Mucosa of stomach (tissue), 1 donor: ENCODE results near the gene THOC6.

ENCODE experiments used
- H3K27me3 ChIP-seq: one replicate; pipeline ENCODE4 v1.7.0; 2013; ENCODE audit warnings: mild to moderate bottlenecking, low read length; ENCODE audit not compliant: control insufficient read depth, insufficient read depth
- H3K36me3 ChIP-seq: one replicate; pipeline ENCODE4 v1.7.0; 2013; ENCODE audit warnings: low read length; ENCODE audit not compliant: control insufficient read depth, insufficient read depth
- H3K4me1 ChIP-seq: one replicate; pipeline ENCODE4 v1.7.0; 2013; ENCODE audit warnings: mild to moderate bottlenecking, low read length; ENCODE audit not compliant: control insufficient read depth, insufficient read depth
- H3K4me3 ChIP-seq: one replicate; pipeline ENCODE4 v1.7.0; 2013; ENCODE audit warnings: low read length
- H3K9ac ChIP-seq: one replicate; pipeline ENCODE4 v1.7.0; 2013; ENCODE audit warnings: mild to moderate bottlenecking, low read length, moderate library complexity
- H3K9me3 ChIP-seq: one replicate; pipeline ENCODE4 v1.7.0; 2013; ENCODE audit warnings: mild to moderate bottlenecking, low read length, moderate library complexity; ENCODE audit not compliant: control insufficient read depth
- donor health status: Pancreatic carcinoma.

Gene THOC6

GRCh38 chr16:3023669-3024478, at the start of gene THOC6, which contains the start of gene HCFC1R1:
THOC6 (plus strand) TSS chr16:3024035; CDS start chr16:3024327, 292 bp downstream.
HCFC1R1 (minus strand) TSS chr16:3023942; CDS start chr16:3023941, 1 bp downstream.
- Histone ChIP-seq H3K27me3 (no peaks in the 10 kb centered on the region), H3K9ac (peak within 1 kb of the TSS; percentile 74), H3K4me3 (peak within 1 kb of the TSS; percentile 82), H3K4me1 (peaks cover 32% of the 10 kb centered on the region), H3K36me3 (no peaks in the 10 kb centered on the region), H3K9me3 (no peaks in the 10 kb centered on the region)

- H3K9me3 ChIP-seq, result no peaks in the 10 kb centered on the region
- H3K4me3 ChIP-seq, result no peak overlapping the region
- H3K36me3 ChIP-seq, result no peaks in the 10 kb centered on the region
- no peak overlapping the region for H3K9ac ChIP-seq
- peaks cover 27% of the 10 kb centered on the region for H3K4me1 ChIP-seq
- H3K27me3 ChIP-seq, result peaks cover 13% of the 10 kb centered on the region
Measured at GRCh38 chr16:2974319-2975056, 49.3 kb upstream of the THOC6 start.

- no peak overlapping the region for H3K9ac ChIP-seq
- peaks cover 9% of the 10 kb centered on the region for H3K27me3 ChIP-seq
- H3K9me3 ChIP-seq, result no peaks in the 10 kb centered on the region
- no peaks in the 10 kb centered on the region for H3K36me3 ChIP-seq
- H3K4me3 ChIP-seq, result no peak overlapping the region
- peaks cover 27% of the 10 kb centered on the region for H3K4me1 ChIP-seq
Measured at GRCh38 chr16:2975161-2975795, 48.6 kb upstream of the THOC6 start.

GRCh38 chr16:2976201-2976600, 47.6 kb upstream of the THOC6 start:
- Histone ChIP-seq H3K4me3 (no peak overlapping the region), H3K4me1 (peaks cover 25% of the 10 kb centered on the region), H3K27me3 (peaks cover 3% of the 10 kb centered on the region), H3K9me3 (no peaks in the 10 kb centered on the region), H3K36me3 (no peaks in the 10 kb centered on the region), H3K9ac (no peak overlapping the region)

- Histone ChIP-seq H3K27me3 (peaks cover 3% of the 10 kb centered on the region), H3K4me1 (peaks cover 29% of the 10 kb centered on the region), H3K4me3 (no peak overlapping the region), H3K9ac (no peak overlapping the region), H3K36me3 (no peaks in the 10 kb centered on the region), H3K9me3 (no peaks in the 10 kb centered on the region)
Measured at GRCh38 chr16:2976673-2977072, 47.2 kb upstream of the THOC6 start.

GRCh38 chr16:2977440-2977839, 46.4 kb upstream of the THOC6 start:
- peaks cover 30% of the 10 kb centered on the region for H3K4me1 ChIP-seq
- H3K27me3 ChIP-seq, result peaks cover 3% of the 10 kb centered on the region
- H3K4me3 ChIP-seq, result no peak overlapping the region
- H3K36me3 ChIP-seq, result no peaks in the 10 kb centered on the region
- no peaks in the 10 kb centered on the region for H3K9me3 ChIP-seq
- H3K9ac ChIP-seq, result no peak overlapping the region

GRCh38 chr16:2979669-2980226, 44.1 kb upstream of the THOC6 start:
- H3K9me3 ChIP-seq, result no peaks in the 10 kb centered on the region
- H3K4me1 ChIP-seq, result peaks cover 30% of the 10 kb centered on the region
- no peaks in the 10 kb centered on the region for H3K36me3 ChIP-seq
- peak overlapping the region; percentile 47 for H3K4me3 ChIP-seq
- H3K9ac ChIP-seq, result peak overlapping the region; percentile 34
- peaks cover 3% of the 10 kb centered on the region for H3K27me3 ChIP-seq

GRCh38 chr16:2980227-2981176, 43.3 kb upstream of the THOC6 start, which contains the start of gene PKMYT1:
PKMYT1 (minus strand) TSS chr16:2980446; CDS start chr16:2979657, 789 bp downstream.
- H3K27me3 ChIP-seq, result peaks cover 6% of the 10 kb centered on the region
- H3K36me3 ChIP-seq, result no peaks in the 10 kb centered on the region
- no peaks in the 10 kb centered on the region for H3K9me3 ChIP-seq
- H3K4me3 ChIP-seq, result peak within 1 kb of the TSS; percentile 47
- peak within 1 kb of the TSS; percentile 94 for H3K9ac ChIP-seq
- peaks cover 33% of the 10 kb centered on the region for H3K4me1 ChIP-seq

GRCh38 chr16:2981177-2981898, 42.5 kb upstream of the THOC6 start:
- Histone ChIP-seq H3K27me3 (peaks cover 11% of the 10 kb centered on the region), H3K9me3 (no peaks in the 10 kb centered on the region), H3K9ac (peak overlapping the region; percentile 94), H3K36me3 (no peaks in the 10 kb centered on the region), H3K4me3 (peak overlapping the region; percentile 47), H3K4me1 (peaks cover 35% of the 10 kb centered on the region)

- Histone ChIP-seq H3K9ac (no peak overlapping the region), H3K4me1 (peaks cover 35% of the 10 kb centered on the region), H3K9me3 (no peaks in the 10 kb centered on the region), H3K36me3 (no peaks in the 10 kb centered on the region), H3K27me3 (peaks cover 12% of the 10 kb centered on the region), H3K4me3 (no peak overlapping the region)
Measured at GRCh38 chr16:2981899-2982250, 42.0 kb upstream of the THOC6 start.
